Type B pancreatic cell (in vitro differentiated cells): ENCODE data around the gene SSBP3. TPM values are rescaled to one million over a fixed set of nuclear protein-coding genes. Genes with fewer than 3 reads are reported as not detected.

Experiments used
- DNase-seq: peaks from one replicate; pipeline ENCODE4 v3.0.0; 2021; ENCODE audit warnings: mixed read lengths; ENCODE audit not compliant: unreplicated experiment; ENCODE audit errors: extremely low spot score
- H3K27ac Mint-ChIP-seq: 2 replicates; pipeline ENCODE4 v1.8.0; 2021; ENCODE audit warnings: mild to moderate bottlenecking, mixed read lengths
- H3K27me3 Mint-ChIP-seq: 2 replicates; pipeline ENCODE4 v1.8.0; 2021; ENCODE audit warnings: mixed read lengths
- H3K36me3 Mint-ChIP-seq: 2 replicates; pipeline ENCODE4 v1.8.0; 2021; ENCODE audit warnings: mixed read lengths
- H3K4me1 Mint-ChIP-seq: one replicate; pipeline ENCODE4 v1.8.0; 2021; ENCODE audit warnings: mixed read lengths; ENCODE audit not compliant: unreplicated experiment
- H3K4me3 Mint-ChIP-seq: 2 replicates; pipeline ENCODE4 v1.8.0; 2021; ENCODE audit warnings: mild to moderate bottlenecking, mixed read lengths
- H3K9me3 Mint-ChIP-seq: 2 replicates; pipeline ENCODE4 v1.8.0; 2021; ENCODE audit warnings: mixed read lengths
- total RNA-seq: library from RNA; stranded (reverse); gene quantifications from 2 replicates; pipeline ENCODE4 v1.2.1, GENCODE V29; 2021; ENCODE audit warnings: low replicate concordance
- TF ChIP-seq, protein P1 (sequence below): fragments of 200-600 bp; sonication (generic); conservative IDR thresholded peaks from 2 replicates; pipeline ENCODE4 v1.5.0; 2021; ENCODE audit warnings: antibody characterized with exemption, mild to moderate bottlenecking

SSBP3 gene
- total RNA-seq, 1 donor from 2014 or later, result 129 TPM

DNA sequence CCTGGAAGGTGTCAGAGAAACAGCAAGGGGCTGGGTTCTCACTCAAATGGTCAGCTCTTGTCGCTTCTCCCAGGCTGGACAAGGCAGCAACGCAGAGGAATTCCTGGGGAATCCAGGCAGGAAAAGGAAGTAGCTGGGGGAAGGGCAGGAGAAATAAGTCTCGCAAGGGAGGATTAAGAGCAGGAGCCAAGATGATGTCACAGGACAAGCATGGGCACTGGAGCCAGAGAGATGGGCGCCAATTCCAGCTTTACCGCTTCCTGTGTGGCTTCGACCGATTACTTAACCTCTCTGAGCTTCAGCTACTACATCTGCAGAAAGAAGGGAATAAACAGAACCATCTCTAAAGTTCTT is 70.5 kb downstream of the SSBP3 start:
- DNase-seq, result no peak
- Mint-ChIP-seq H3K4me1 (peaks cover 75% of the 10 kb centered on the region), H3K27ac (peak overlapping the region; percentile 17), H3K9me3 (no peaks in the 10 kb centered on the region), H3K36me3 (peaks cover 11% of the 10 kb centered on the region), H3K27me3 (no peaks in the 10 kb centered on the region), H3K4me3 (peak overlapping the region; percentile 59)
- TF ChIP-seq, protein P1, sequence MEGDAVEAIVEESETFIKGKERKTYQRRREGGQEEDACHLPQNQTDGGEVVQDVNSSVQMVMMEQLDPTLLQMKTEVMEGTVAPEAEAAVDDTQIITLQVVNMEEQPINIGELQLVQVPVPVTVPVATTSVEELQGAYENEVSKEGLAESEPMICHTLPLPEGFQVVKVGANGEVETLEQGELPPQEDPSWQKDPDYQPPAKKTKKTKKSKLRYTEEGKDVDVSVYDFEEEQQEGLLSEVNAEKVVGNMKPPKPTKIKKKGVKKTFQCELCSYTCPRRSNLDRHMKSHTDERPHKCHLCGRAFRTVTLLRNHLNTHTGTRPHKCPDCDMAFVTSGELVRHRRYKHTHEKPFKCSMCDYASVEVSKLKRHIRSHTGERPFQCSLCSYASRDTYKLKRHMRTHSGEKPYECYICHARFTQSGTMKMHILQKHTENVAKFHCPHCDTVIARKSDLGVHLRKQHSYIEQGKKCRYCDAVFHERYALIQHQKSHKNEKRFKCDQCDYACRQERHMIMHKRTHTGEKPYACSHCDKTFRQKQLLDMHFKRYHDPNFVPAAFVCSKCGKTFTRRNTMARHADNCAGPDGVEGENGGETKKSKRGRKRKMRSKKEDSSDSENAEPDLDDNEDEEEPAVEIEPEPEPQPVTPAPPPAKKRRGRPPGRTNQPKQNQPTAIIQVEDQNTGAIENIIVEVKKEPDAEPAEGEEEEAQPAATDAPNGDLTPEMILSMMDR, result no peak

DNA sequence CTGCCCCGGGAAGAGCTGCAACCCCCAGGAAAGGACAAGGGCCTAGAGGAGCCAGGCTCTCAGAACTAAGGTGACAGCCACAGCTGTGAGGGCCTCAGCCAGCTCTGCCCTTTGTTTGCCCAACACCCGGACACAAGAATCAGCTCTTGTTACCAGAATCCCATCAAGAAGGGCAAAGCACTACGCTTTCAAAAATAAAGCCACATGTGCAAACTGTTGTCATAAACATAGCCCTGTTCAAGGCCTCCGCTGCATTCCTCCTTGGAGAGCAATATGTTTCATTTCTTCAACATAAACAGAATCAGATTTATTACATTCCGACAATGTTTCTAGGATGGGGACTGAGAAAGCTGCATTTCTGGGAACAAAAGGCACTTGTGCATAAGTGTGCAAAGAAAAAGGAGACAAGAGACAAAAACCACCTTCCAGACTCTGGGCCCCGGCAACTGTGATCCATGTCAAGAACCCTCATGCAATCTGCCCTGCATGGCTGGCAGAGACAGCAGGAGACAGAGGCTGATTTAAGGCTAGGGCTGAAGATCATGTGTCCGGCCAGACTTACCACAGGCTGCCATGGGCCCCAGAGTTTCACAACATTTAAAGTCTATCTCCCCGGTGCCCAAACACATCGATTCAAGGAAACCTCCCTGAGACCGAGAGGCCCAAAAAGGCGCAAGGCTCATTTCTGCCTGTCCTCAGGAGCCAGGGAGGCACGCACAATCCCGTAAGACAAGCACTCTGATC is 71.0 kb downstream of the SSBP3 start:
- H3K4me3 Mint-ChIP-seq, result peak overlapping the region; percentile 59
- DNase-seq, result no peak
- TF ChIP-seq, protein P1, result no peak

DNA sequence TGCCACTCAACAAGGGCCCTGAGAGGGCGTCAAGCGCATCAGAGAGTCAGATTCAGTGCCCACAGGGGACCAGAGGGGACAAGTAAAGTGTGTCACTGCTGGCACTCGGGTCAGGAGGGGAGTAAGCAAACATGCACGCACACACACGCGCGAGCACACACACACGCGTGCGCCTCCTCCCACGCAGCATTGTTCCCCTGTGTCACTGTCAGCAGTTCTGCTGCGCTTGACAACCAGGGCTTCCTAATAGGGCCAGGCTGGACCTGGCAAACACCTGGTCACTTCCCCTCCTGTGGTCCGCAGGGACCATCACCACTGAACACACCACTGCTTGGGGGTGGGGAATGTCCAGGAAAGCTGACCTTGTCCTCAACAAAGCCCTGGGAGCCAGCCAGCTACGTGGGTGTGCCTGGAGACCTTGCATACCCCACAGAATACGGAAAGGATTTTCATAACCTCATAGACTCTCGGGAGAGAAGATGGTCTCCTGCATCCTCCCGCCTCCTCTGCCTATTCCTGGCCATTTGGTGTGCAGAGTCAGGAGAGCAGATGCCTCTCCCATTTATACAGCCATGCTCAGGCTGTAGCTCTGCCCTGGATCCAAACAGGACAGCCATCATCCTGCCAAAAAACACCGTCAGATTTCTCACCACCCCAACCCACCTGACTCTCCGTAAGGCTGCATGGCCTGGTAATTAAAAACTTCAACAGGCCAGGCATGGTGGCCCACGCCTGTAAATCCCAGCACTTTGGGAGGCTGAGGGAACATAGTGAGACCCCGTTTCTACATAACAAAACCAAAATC is 73.2 kb downstream of the SSBP3 start:
- no peaks in the 10 kb centered on the region for H3K9me3 Mint-ChIP-seq
- no peak overlapping the region for H3K4me3 Mint-ChIP-seq
- H3K36me3 Mint-ChIP-seq, result peaks cover 5% of the 10 kb centered on the region
- TF ChIP-seq, protein P1, result no peak
- peak overlapping the region; percentile 41 for H3K27ac Mint-ChIP-seq
- H3K27me3 Mint-ChIP-seq, result no peaks in the 10 kb centered on the region
- DNase-seq, result no peak
- peaks cover 74% of the 10 kb centered on the region for H3K4me1 Mint-ChIP-seq

More for the DNA sequence above, 71.0 kb downstream of the SSBP3 start:
- Mint-ChIP-seq H3K4me1 (peaks cover 76% of the 10 kb centered on the region), H3K9me3 (no peaks in the 10 kb centered on the region), H3K36me3 (peaks cover 11% of the 10 kb centered on the region), H3K27ac (peak overlapping the region; percentile 62), H3K27me3 (no peaks in the 10 kb centered on the region)

GRCh38 chr1:54331843-54332463 is 74.2 kb downstream of the SSBP3 start:
- TF ChIP-seq, protein P1, result no peak
- H3K9me3 Mint-ChIP-seq, result no peaks in the 10 kb centered on the region
- DNase-seq, result no peak
- H3K4me3 Mint-ChIP-seq, result no peak overlapping the region
- no peaks in the 10 kb centered on the region for H3K27me3 Mint-ChIP-seq
- peaks cover 8% of the 10 kb centered on the region for H3K36me3 Mint-ChIP-seq
- H3K4me1 Mint-ChIP-seq, result peaks cover 82% of the 10 kb centered on the region
- H3K27ac Mint-ChIP-seq, result no peak overlapping the region

GRCh38 chr1:54331091-54331772 is 75.0 kb downstream of the SSBP3 start:
- TF ChIP-seq, protein P1, result no peak
- Mint-ChIP-seq H3K27ac (peak overlapping the region; percentile 8), H3K4me1 (peaks cover 84% of the 10 kb centered on the region), H3K27me3 (no peaks in the 10 kb centered on the region), H3K9me3 (no peaks in the 10 kb centered on the region), H3K4me3 (peak overlapping the region; percentile 41), H3K36me3 (peaks cover 8% of the 10 kb centered on the region)
- DNase-seq, result no peak
